Prostate gland (tissue), 2 donors: ENCODE data around the gene ATRAID. TPM values are rescaled to one million over a fixed set of nuclear protein-coding genes. Genes with fewer than 3 reads are reported as not detected.

Experiments
- DNase-seq: peaks from one replicate; pipeline ENCODE4 v3.0.0-alpha.2; 2019; ENCODE audit warnings: low spot score
- H3K27ac ChIP-seq, 2 donors: fragments of 200-600 bp; sonication (generic); 2 replicates each; pipeline ENCODE4 v1.5.1; 2017 to 2019
- H3K27me3 ChIP-seq: fragments of 200-600 bp; sonication (generic); replicated peaks from 2 replicates; pipeline ENCODE4 v1.5.1; 2019; ENCODE audit not compliant: insufficient read depth
- H3K36me3 ChIP-seq, 2 donors: fragments of 200-600 bp; sonication (generic); 1 replicate in 1 of 2; 2 replicates in 1 of 2; pipeline versions ENCODE4 v1.5.1 to v1.8.1; 2017 to 2019
- H3K4me1 ChIP-seq: fragments of 200-600 bp; sonication (generic); replicated peaks from 2 replicates; pipeline ENCODE4 v1.5.1; 2019
- H3K4me3 ChIP-seq, 2 donors: fragments of 200-600 bp; sonication (generic); 2 replicates each; pipeline ENCODE4 v1.5.1; 2017 to 2019
- H3K9me3 ChIP-seq: fragments of 200-600 bp; sonication (generic); 2 replicates; pipeline ENCODE4 v1.5.1; 2017
- CTCF ChIP-seq, 4 experiments: fragments of 200-600 bp in 2 of 4; fragments of 450-650 bp in 2 of 4; sonication (generic) in 2 of 4; IDR thresholded peaks; 1 replicate in 3 of 4; 2 replicates in 1 of 4; pipeline ENCODE4 v1.5.1; 2016 to 2019; ENCODE audit warnings: antibody characterized with exemption in 4 of 4, mild to moderate bottlenecking in 2 of 4, moderate library complexity in 2 of 4
- POLR2A ChIP-seq: fragments of 450-650 bp; IDR thresholded peaks from one replicate; pipeline ENCODE4 v1.6.1; 2016; ENCODE audit warnings: antibody characterized with exemption, mild to moderate bottlenecking
- POLR2AphosphoS5 ChIP-seq: sonication (generic); formaldehyde crosslinking; IDR thresholded peaks from one replicate; pipeline ENCODE4 v1.6.1; 2017; ENCODE audit warnings: antibody characterized with exemption
- WGBS: methylation state at CpG from one replicate; pipeline ENCODE4 v1.1.5; 2018; 5-methylcytosine and 5-hydroxymethylcytosine counted together
- intact Hi-C: fragments of 100-400 bp; cut with DNase I; formaldehyde crosslinking; loops from one replicate; pipeline ENCODE4 v1.14.2; 2022
- total RNA-seq, 2 donors: library from RNA; depleted of rRNA; stranded (reverse); fragments of >200 nt; gene quantifications; one replicate each; pipeline ENCODE4 v1.1.0, GENCODE V29; 2016

Gene ATRAID
- total RNA-seq, 2 donors from 2014 or later = 217 to 222 TPM

- peak; percentile 53 for DNase-seq
- 6% methylated on average over 34 of the region's 56 CpGs for WGBS
- intact Hi-C loops = no loop called here
- Histone ChIP-seq H3K36me3 (no peaks in the 10 kb centered on the region), H3K4me1 (peaks cover 7% of the 10 kb centered on the region), H3K4me3 (peak overlapping the region in 1 of 2 donors; percentile 6), H3K9me3 (no peaks in the 10 kb centered on the region), H3K27ac (no peak overlapping the region), H3K27me3 (peaks cover 10% of the 10 kb centered on the region)
- TF ChIP-seq CTCF (IDR thresholded peaks at IDR 0.05) = peak in 3 of 4 experiments; percentile 27 to 59 (median 47)
- peak; percentile 45 for TF ChIP-seq POLR2AphosphoS5
- TF ChIP-seq POLR2A = no peak
Measured at GRCh38 chr2:27264753-27265535, 53.1 kb downstream of the ATRAID start.

GRCh38 chr2:27265536-27265870, 53.7 kb downstream of the ATRAID start:
- intact Hi-C loops = no loop called here
- Histone ChIP-seq H3K36me3 (no peaks in the 10 kb centered on the region), H3K27ac (no peak overlapping the region), H3K4me1 (peaks cover 7% of the 10 kb centered on the region), H3K27me3 (peaks cover 10% of the 10 kb centered on the region), H3K4me3 (no peak overlapping the region), H3K9me3 (no peaks in the 10 kb centered on the region)
- no peak for DNase-seq
- no peak for TF ChIP-seq CTCF (IDR thresholded peaks at IDR 0.05)
- TF ChIP-seq POLR2A = no peak
- TF ChIP-seq POLR2AphosphoS5 = no peak

Other genes with a start within 250 kb of the ATRAID start
- gene MAPRE3, start 241.4 kb upstream of the ATRAID start, total RNA-seq = 10 to 100 TPM; 12.0 to 28.9 TPM
- gene TMEM214, start 179.1 kb upstream of the ATRAID start, total RNA-seq = 10 to 100 TPM; 44.5 to 75.9 TPM
- gene AGBL5, start 160.4 kb upstream of the ATRAID start, total RNA-seq = 10 to 100 TPM; 31.9 to 87.1 TPM
- 100 to 1,000 TPM; 246 to 317 TPM for gene OST4, start 140.4 kb upstream of the ATRAID start, total RNA-seq
- 100 to 1,000 TPM in 1 of 2 donors, 10 to 100 TPM in 1; 39.8 to 149 TPM for gene EMILIN1, start 133.4 kb upstream of the ATRAID start, total RNA-seq
- 1 to 10 TPM in 1 of 2 donors, under 1 TPM in 1; 0.91 to 7.0 TPM for gene KHK, start 125.3 kb upstream of the ATRAID start, total RNA-seq
- gene CGREF1, start 92.9 kb upstream of the ATRAID start, total RNA-seq = 10 to 100 TPM in 1 of 2 donors, 1 to 10 TPM in 1; 4.9 to 10.7 TPM
- 1 to 10 TPM; 4.1 to 7.0 TPM for gene ABHD1, start 88.2 kb upstream of the ATRAID start, total RNA-seq
- 10 to 100 TPM; 74.0 to 88.9 TPM for gene PREB, start 77.4 kb upstream of the ATRAID start, total RNA-seq
- gene PRR30, start 72.6 kb upstream of the ATRAID start, total RNA-seq = 1 to 10 TPM in 1 of 2 donors, not detected in 1; 1.1 TPM
- 1 to 10 TPM in 1 of 2 donors, not detected in 1; 8.5 TPM for gene TCF23, start 63.0 kb upstream of the ATRAID start, total RNA-seq
- 10 to 100 TPM; 23.9 to 65.2 TPM for gene SLC5A6, start 227 bp downstream of the ATRAID start, total RNA-seq
- 10 to 100 TPM; 16.0 to 63.6 TPM for gene CAD, start 5.3 kb downstream of the ATRAID start, total RNA-seq
- 100 to 1,000 TPM in 1 of 2 donors, not detected in 1; 102 TPM for gene SLC30A3, start 51.0 kb downstream of the ATRAID start, total RNA-seq
- gene DNAJC5G, start 63.4 kb downstream of the ATRAID start, total RNA-seq = 10 to 100 TPM in 1 of 2 donors, not detected in 1; 16.1 TPM
- 10 to 100 TPM in 1 of 2 donors, 1 to 10 TPM in 1; 2.8 to 17.9 TPM for gene TRIM54, start 70.4 kb downstream of the ATRAID start, total RNA-seq
- 10 to 100 TPM in 1 of 2 donors, 1 to 10 TPM in 1; 4.2 to 11.2 TPM for gene UCN, start 96.4 kb downstream of the ATRAID start, total RNA-seq
- gene MPV17, start 111.1 kb downstream of the ATRAID start, total RNA-seq = 10 to 100 TPM; 82.5 to 90.3 TPM
- gene GTF3C2, start 144.7 kb downstream of the ATRAID start, total RNA-seq = 10 to 100 TPM; 41.2 to 66.1 TPM
- 10 to 100 TPM; 46.9 to 51.8 TPM for gene EIF2B4, start 158.3 kb downstream of the ATRAID start, total RNA-seq
- 100 to 1,000 TPM; 127 to 134 TPM for gene SNX17, start 158.6 kb downstream of the ATRAID start, total RNA-seq
- 10 to 100 TPM in 1 of 2 donors, 1 to 10 TPM in 1; 9.0 to 22.0 TPM for gene ZNF513, start 168.7 kb downstream of the ATRAID start, total RNA-seq
- gene PPM1G, start 197.6 kb downstream of the ATRAID start, total RNA-seq = 10 to 100 TPM; 57.2 to 65.4 TPM
- 10 to 100 TPM; 42.9 to 83.4 TPM for gene NRBP1, start 216.6 kb downstream of the ATRAID start, total RNA-seq
- gene KRTCAP3, start 230.3 kb downstream of the ATRAID start, total RNA-seq = 100 to 1,000 TPM in 1 of 2 donors, 10 to 100 TPM in 1; 31.4 to 147 TPM